WTC11 (cell line): Measurements from ENCODE around the gene CCDC157. TPM values are rescaled to one million over a fixed set of nuclear protein-coding genes. Genes with fewer than 3 reads are reported as not detected.

Experiments
- ATAC-seq: fragments of 200-7000 bp; cut with Tn5 transposase; 2 replicates; pipeline ENCODE4 v1.10.0; 2021; ENCODE audit warnings: mild to moderate bottlenecking, moderate library complexity
- CTCF ChIA-PET: fragments of 300-600 bp; sonication (Branson Sonifier 250); formaldehyde crosslinking; loops from one replicate; lab custom pipeline; 2021; ENCODE audit warnings: antibody characterized with exemption; lab: Charles Lee
- POLR2A ChIA-PET: fragments of 350-600 bp; sonication (Branson Sonifier 250); formaldehyde crosslinking; loops from one replicate; lab custom pipeline; 2021; ENCODE audit warnings: antibody characterized with exemption; lab: Charles Lee
- DNase-seq: peaks from one replicate; pipeline ENCODE4 v3.0.0; 2021; ENCODE audit warnings: low spot score
- H3K27ac Mint-ChIP-seq: 2 replicates; pipeline ENCODE4 v1.8.0; 2021; ENCODE audit warnings: mixed read lengths
- H3K27me3 Mint-ChIP-seq: 2 replicates; pipeline ENCODE4 v1.8.0; 2021; ENCODE audit warnings: low read depth, mild to moderate bottlenecking, moderate library complexity, mixed read lengths
- H3K36me3 Mint-ChIP-seq: 2 replicates; pipeline ENCODE4 v1.8.0; 2021; ENCODE audit warnings: mixed read lengths
- H3K4me1 Mint-ChIP-seq: 2 replicates; pipeline ENCODE4 v1.8.0; 2022; ENCODE audit warnings: mixed read lengths
- H3K4me3 Mint-ChIP-seq: 2 replicates; pipeline ENCODE4 v1.8.0; 2021; ENCODE audit warnings: mild to moderate bottlenecking, moderate library complexity, mixed read lengths
- H3K9me3 Mint-ChIP-seq: 2 replicates; pipeline ENCODE4 v1.8.0; 2021; ENCODE audit warnings: mixed read lengths
- ATF3 ChIP-seq: sonication (generic); formaldehyde crosslinking; conservative IDR thresholded peaks from 2 replicates; pipeline ENCODE4 v1.8.1; 2022; ENCODE audit warnings: mild to moderate bottlenecking, missing genetic modification reagents
- ESRRA ChIP-seq: sonication (generic); formaldehyde crosslinking; IDR thresholded peaks from 2 replicates; pipeline ENCODE4 v1.8.1; 2022; ENCODE audit warnings: mild to moderate bottlenecking, missing genetic modification reagents, borderline replicate concordance
- FOXJ3 ChIP-seq: sonication (generic); formaldehyde crosslinking; IDR thresholded peaks from 2 replicates; pipeline ENCODE4 v1.9.0; 2021; ENCODE audit warnings: missing genetic modification reagents, mild to moderate bottlenecking, borderline replicate concordance
- FOXK1 ChIP-seq: sonication (generic); formaldehyde crosslinking; IDR thresholded peaks from 2 replicates; pipeline ENCODE4 v1.8.0; 2022; ENCODE audit warnings: mild to moderate bottlenecking, moderate library complexity, missing genetic modification reagents
- KAT7 ChIP-seq: sonication (generic); formaldehyde crosslinking; IDR thresholded peaks from 2 replicates; pipeline ENCODE4 v1.8.1; 2023; ENCODE audit warnings: missing genetic modification reagents, mild to moderate bottlenecking, borderline replicate concordance
- NFE2L1 ChIP-seq: sonication (generic); formaldehyde crosslinking; IDR thresholded peaks from 2 replicates; pipeline ENCODE4 v1.8.1; 2023; ENCODE audit warnings: missing genetic modification reagents
- PREB ChIP-seq: sonication (generic); formaldehyde crosslinking; IDR thresholded peaks from 2 replicates; pipeline ENCODE4 v1.8.1; 2022; ENCODE audit warnings: mild to moderate bottlenecking, missing genetic modification reagents, moderate library complexity, borderline replicate concordance
- RORB ChIP-seq: fragments of 250-450 bp; sonication (Bioruptor Pico); IDR thresholded peaks from 2 replicates; pipeline ENCODE4 v1.9.0; 2021; ENCODE audit warnings: mild to moderate bottlenecking
- SMAD4 ChIP-seq: sonication (generic); formaldehyde crosslinking; IDR thresholded peaks from 2 replicates; pipeline ENCODE4 v1.8.0; 2022; ENCODE audit warnings: mild to moderate bottlenecking, missing genetic modification reagents
- TP53 ChIP-seq: sonication (generic); formaldehyde crosslinking; IDR thresholded peaks from 2 replicates; pipeline ENCODE4 v1.8.1; 2023; ENCODE audit warnings: mild to moderate bottlenecking, missing genetic modification reagents
- ZBTB21 ChIP-seq: sonication (generic); formaldehyde crosslinking; IDR thresholded peaks from 2 replicates; pipeline ENCODE4 v1.8.1; 2023; ENCODE audit warnings: mild to moderate bottlenecking, missing genetic modification reagents, borderline replicate concordance
- total RNA-seq: library from RNA; stranded (reverse); gene quantifications from 3 replicates; pipeline ENCODE4 v1.2.3, GENCODE V29; 2021
- TF ChIP-seq, protein P1 (sequence below): sonication (generic); formaldehyde crosslinking; IDR thresholded peaks from 2 replicates; pipeline ENCODE4 v1.8.0; 2023; ENCODE audit warnings: missing genetic modification reagents, mild to moderate bottlenecking, borderline replicate concordance
- TF ChIP-seq, protein P2 (sequence below): sonication (generic); formaldehyde crosslinking; IDR thresholded peaks from 2 replicates; pipeline ENCODE4 v1.8.0; 2022; ENCODE audit warnings: mild to moderate bottlenecking, missing genetic modification reagents
- TF ChIP-seq, protein P3 (sequence below): fragments of 250-450 bp; sonication (Bioruptor Pico); IDR thresholded peaks from 2 replicates; pipeline ENCODE4 v1.8.0; 2021; ENCODE audit warnings: mild to moderate bottlenecking
- TF ChIP-seq, protein P4 (sequence below): sonication (generic); formaldehyde crosslinking; IDR thresholded peaks from 2 replicates; pipeline ENCODE4 v1.8.0; 2023; ENCODE audit warnings: mild to moderate bottlenecking, missing genetic modification reagents
- TF ChIP-seq, protein P5 (sequence below): sonication (generic); formaldehyde crosslinking; IDR thresholded peaks from 2 replicates; pipeline ENCODE4 v1.8.1; 2023; ENCODE audit warnings: mild to moderate bottlenecking, missing genetic modification reagents

The CCDC157 gene
- total RNA-seq, 1 experiment from 2014 or later: 6.5 TPM

DNA sequence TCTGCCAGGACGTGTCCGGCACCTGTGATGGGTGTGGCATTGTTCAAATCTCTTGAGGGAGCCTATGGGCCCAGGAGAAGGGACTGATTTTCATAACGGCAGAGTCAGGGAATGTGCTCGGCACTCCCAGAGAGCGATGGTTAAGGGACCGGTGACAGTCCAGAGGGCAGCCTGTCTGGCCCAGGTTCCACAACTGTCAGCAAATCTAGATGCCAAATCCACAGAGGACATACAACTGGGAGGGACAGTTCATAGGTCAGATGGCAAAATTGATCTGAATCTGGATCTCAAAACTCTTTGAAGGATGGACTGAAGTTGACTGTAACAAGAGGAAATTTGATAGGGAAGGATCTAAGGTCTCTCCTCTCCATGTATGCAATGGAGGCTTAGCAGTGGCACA lies 47.5 kb downstream of the CCDC157 start (continued):
- TF ChIP-seq, protein P1, sequence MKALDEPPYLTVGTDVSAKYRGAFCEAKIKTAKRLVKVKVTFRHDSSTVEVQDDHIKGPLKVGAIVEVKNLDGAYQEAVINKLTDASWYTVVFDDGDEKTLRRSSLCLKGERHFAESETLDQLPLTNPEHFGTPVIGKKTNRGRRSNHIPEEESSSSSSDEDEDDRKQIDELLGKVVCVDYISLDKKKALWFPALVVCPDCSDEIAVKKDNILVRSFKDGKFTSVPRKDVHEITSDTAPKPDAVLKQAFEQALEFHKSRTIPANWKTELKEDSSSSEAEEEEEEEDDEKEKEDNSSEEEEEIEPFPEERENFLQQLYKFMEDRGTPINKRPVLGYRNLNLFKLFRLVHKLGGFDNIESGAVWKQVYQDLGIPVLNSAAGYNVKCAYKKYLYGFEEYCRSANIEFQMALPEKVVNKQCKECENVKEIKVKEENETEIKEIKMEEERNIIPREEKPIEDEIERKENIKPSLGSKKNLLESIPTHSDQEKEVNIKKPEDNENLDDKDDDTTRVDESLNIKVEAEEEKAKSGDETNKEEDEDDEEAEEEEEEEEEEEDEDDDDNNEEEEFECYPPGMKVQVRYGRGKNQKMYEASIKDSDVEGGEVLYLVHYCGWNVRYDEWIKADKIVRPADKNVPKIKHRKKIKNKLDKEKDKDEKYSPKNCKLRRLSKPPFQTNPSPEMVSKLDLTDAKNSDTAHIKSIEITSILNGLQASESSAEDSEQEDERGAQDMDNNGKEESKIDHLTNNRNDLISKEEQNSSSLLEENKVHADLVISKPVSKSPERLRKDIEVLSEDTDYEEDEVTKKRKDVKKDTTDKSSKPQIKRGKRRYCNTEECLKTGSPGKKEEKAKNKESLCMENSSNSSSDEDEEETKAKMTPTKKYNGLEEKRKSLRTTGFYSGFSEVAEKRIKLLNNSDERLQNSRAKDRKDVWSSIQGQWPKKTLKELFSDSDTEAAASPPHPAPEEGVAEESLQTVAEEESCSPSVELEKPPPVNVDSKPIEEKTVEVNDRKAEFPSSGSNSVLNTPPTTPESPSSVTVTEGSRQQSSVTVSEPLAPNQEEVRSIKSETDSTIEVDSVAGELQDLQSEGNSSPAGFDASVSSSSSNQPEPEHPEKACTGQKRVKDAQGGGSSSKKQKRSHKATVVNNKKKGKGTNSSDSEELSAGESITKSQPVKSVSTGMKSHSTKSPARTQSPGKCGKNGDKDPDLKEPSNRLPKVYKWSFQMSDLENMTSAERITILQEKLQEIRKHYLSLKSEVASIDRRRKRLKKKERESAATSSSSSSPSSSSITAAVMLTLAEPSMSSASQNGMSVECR (CRISPR knock-in tag): no peak
- no peak for TF ChIP-seq PREB (CRISPR knock-in tag)
- TF ChIP-seq SMAD4: no peak
- TF ChIP-seq, protein P2, sequence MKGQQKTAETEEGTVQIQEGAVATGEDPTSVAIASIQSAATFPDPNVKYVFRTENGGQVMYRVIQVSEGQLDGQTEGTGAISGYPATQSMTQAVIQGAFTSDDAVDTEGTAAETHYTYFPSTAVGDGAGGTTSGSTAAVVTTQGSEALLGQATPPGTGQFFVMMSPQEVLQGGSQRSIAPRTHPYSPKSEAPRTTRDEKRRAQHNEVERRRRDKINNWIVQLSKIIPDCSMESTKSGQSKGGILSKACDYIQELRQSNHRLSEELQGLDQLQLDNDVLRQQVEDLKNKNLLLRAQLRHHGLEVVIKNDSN (CRISPR knock-in tag): no peak
- TF ChIP-seq, protein P3, sequence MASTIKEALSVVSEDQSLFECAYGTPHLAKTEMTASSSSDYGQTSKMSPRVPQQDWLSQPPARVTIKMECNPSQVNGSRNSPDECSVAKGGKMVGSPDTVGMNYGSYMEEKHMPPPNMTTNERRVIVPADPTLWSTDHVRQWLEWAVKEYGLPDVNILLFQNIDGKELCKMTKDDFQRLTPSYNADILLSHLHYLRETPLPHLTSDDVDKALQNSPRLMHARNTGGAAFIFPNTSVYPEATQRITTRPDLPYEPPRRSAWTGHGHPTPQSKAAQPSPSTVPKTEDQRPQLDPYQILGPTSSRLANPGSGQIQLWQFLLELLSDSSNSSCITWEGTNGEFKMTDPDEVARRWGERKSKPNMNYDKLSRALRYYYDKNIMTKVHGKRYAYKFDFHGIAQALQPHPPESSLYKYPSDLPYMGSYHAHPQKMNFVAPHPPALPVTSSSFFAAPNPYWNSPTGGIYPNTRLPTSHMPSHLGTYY (CRISPR knock-in tag): no peak
- no peak for TF ChIP-seq FOXK1 (CRISPR knock-in tag)
- no peak for TF ChIP-seq ESRRA (CRISPR knock-in tag)
- no peak for TF ChIP-seq NFE2L1 (CRISPR knock-in tag)
- TF ChIP-seq, protein P4, sequence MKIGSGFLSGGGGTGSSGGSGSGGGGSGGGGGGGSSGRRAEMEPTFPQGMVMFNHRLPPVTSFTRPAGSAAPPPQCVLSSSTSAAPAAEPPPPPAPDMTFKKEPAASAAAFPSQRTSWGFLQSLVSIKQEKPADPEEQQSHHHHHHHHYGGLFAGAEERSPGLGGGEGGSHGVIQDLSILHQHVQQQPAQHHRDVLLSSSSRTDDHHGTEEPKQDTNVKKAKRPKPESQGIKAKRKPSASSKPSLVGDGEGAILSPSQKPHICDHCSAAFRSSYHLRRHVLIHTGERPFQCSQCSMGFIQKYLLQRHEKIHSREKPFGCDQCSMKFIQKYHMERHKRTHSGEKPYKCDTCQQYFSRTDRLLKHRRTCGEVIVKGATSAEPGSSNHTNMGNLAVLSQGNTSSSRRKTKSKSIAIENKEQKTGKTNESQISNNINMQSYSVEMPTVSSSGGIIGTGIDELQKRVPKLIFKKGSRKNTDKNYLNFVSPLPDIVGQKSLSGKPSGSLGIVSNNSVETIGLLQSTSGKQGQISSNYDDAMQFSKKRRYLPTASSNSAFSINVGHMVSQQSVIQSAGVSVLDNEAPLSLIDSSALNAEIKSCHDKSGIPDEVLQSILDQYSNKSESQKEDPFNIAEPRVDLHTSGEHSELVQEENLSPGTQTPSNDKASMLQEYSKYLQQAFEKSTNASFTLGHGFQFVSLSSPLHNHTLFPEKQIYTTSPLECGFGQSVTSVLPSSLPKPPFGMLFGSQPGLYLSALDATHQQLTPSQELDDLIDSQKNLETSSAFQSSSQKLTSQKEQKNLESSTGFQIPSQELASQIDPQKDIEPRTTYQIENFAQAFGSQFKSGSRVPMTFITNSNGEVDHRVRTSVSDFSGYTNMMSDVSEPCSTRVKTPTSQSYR (CRISPR knock-in tag): no peak
- TF ChIP-seq ATF3 (CRISPR knock-in tag): no peak
- no peak for TF ChIP-seq RORB (CRISPR knock-in tag)
- no peak for TF ChIP-seq ZBTB21
- TF ChIP-seq TP53: no peak
- TF ChIP-seq FOXJ3: no peak
- TF ChIP-seq KAT7: no peak

DNA sequence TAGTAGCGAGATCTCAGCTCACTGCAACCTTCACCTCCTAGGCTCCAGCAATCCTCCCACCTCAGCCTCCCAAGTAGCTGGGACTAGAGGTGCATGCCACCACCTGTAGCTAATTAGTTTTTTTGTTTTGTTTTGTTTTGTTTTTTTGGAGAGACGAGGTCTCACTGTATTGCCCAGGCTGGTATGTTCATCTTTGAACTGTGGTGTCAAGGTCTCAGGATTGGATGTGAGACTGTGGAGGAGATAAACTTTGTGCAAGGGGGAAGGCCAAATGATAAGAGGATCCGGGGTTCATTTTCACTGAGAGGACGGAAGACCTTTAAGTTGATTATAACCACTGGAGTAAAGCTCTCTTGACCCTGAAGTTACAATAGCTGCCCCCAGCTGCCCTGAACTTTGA lies 48.9 kb downstream of the CCDC157 start:
- ATAC-seq: no peak
- peaks cover 15% of the 10 kb centered on the region; the same call in 1 of the 2 replicates for H3K27me3 Mint-ChIP-seq
- H3K27ac Mint-ChIP-seq: no peak overlapping the region
- peaks cover 11% of the 10 kb centered on the region for H3K4me1 Mint-ChIP-seq
- peaks cover 3% of the 10 kb centered on the region; the same call in 1 of the 2 replicates for H3K36me3 Mint-ChIP-seq
- TF ChIP-seq, protein P5, sequence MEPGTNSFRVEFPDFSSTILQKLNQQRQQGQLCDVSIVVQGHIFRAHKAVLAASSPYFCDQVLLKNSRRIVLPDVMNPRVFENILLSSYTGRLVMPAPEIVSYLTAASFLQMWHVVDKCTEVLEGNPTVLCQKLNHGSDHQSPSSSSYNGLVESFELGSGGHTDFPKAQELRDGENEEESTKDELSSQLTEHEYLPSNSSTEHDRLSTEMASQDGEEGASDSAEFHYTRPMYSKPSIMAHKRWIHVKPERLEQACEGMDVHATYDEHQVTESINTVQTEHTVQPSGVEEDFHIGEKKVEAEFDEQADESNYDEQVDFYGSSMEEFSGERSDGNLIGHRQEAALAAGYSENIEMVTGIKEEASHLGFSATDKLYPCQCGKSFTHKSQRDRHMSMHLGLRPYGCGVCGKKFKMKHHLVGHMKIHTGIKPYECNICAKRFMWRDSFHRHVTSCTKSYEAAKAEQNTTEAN (CRISPR knock-in tag): no peak
- TF ChIP-seq, protein P4 (CRISPR knock-in tag): no peak
- DNase-seq: no peak
- ChIA-PET CTCF (interaction anchor here (0.8 to 1.8 kb wide), 4 partner anchors 17 to 21 kb away, joined by 3 to 4 read pairs (median 4); partner anchors contain the start of gene RNF215), POLR2A (interaction anchor here (0.6 to 1.6 kb wide), 2 partner anchors 18 to 278 kb away, joined by 4 to 5 read pairs; no protein-coding TSS in a partner anchor)
- H3K4me3 Mint-ChIP-seq: no peak overlapping the region
- H3K9me3 Mint-ChIP-seq: no peaks in the 10 kb centered on the region
